H1 (cell line): ENCODE results near the gene RAP2B.

Experiments used
- EP300 ChIP-seq, 2 experiments: IDR thresholded peaks; 1 replicate in 1 of 2; 2 replicates in 1 of 2; pipeline ENCODE4 v1.6.1; 2011 to 2012; ENCODE audit warnings: low read depth in 2 of 2, low read length in 2 of 2, mild to moderate bottlenecking in 2 of 2, borderline replicate concordance in 1 of 2, inconsistent platforms in 1 of 2, moderate library complexity in 1 of 2
- EZH2 ChIP-seq: fragments of 200-600 bp; sonication (generic); IDR thresholded peaks from 2 replicates; pipeline ENCODE4 v1.7.1; 2012; ENCODE audit warnings: low read depth, mild to moderate bottlenecking, moderate library complexity, low read length, inconsistent platforms; ENCODE audit not compliant: severe bottlenecking
- POLR2A ChIP-seq, 2 experiments: IDR thresholded peaks; 1 replicate in 1 of 2; 2 replicates in 1 of 2; pipeline ENCODE4 v1.6.1; 2011; ENCODE audit warnings: low read depth in 2 of 2, low read length in 2 of 2, mild to moderate bottlenecking in 2 of 2; ENCODE audit errors: control extremely low read depth in 1 of 2
- POLR2AphosphoS5 ChIP-seq: IDR thresholded peaks from 2 replicates; pipeline ENCODE4 v1.6.1; 2011; ENCODE audit warnings: low read depth, low read length
- SAP30 ChIP-seq: fragments of 300-600 bp; sonication (generic); IDR thresholded peaks from 2 replicates; pipeline ENCODE4 v1.7.1; 2012; ENCODE audit warnings: low read length, moderate library complexity, mild to moderate bottlenecking, inconsistent platforms; ENCODE audit not compliant: insufficient read depth, insufficient replicate concordance
- TAF1 ChIP-seq: IDR thresholded peaks from 2 replicates; pipeline ENCODE4 v1.6.1; 2011; ENCODE audit warnings: mild to moderate bottlenecking, low read depth, low read length

DNA sequence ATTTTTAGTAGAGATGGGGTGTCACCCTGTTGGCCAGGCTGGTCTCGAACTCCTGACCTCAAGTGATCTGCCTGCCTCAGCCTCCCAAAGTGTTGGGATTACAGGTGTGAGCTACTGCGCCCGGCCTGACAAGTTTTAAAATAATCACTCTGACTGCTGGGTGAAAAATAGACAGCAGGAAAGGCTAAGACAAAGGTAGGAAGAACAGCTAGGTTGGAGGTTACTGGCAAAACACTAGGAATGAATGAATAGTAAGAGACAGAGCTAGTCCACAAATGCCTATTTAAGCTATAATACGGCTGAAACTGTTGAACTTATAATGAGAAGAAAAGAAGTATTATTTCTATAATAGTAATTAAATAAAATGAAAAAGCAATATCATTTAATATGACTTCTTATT lies 46.7 kb upstream of the RAP2B start:
- TF ChIP-seq POLR2AphosphoS5 (no peak), EZH2 (no peak), POLR2A (IDR thresholded peaks at IDR 0.05; ENCODE audit: control extremely low read depth in 1 of 2, low read depth in 2 of 2, low read length in 2 of 2) (no peak), SAP30 (no peak), EP300 (IDR thresholded peaks at IDR 0.05; ENCODE audit: borderline replicate concordance in 1 of 2, low read depth in 2 of 2, low read length in 2 of 2) (no peak), TAF1 (no peak)
